NCI-H146 treated with DMSO at 0.1 percent for 48 hours (cell line): ENCODE results near the gene LRRC3.

Source experiments
- DNase-seq: peaks from one replicate; lab custom pipeline; 2025; ENCODE audit not compliant: unreplicated experiment; lab: John Stamatoyannopoulos, UW

LRRC3 gene

DNA sequence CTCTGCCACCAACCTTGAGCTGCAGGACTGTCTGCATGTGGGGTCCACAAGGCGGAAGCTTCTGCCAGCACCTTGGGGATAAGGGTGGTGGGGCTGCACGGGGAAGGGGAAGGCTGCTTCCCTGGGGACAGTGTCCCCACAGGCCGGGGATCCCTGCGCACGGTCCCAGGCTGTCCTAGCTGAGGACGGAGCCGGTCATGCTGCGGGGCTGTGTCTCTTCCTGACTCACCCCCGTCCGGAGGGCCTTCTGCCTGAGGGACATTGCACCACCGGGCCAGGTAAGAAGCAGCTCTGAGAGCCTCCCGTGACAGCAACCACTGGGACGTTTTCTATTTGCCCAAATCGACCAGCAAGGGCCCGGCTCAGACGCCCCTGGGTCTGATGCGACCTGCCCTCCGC lies 54.8 kb downstream of the LRRC3 start:
- no peak for DNase-seq

DNA sequence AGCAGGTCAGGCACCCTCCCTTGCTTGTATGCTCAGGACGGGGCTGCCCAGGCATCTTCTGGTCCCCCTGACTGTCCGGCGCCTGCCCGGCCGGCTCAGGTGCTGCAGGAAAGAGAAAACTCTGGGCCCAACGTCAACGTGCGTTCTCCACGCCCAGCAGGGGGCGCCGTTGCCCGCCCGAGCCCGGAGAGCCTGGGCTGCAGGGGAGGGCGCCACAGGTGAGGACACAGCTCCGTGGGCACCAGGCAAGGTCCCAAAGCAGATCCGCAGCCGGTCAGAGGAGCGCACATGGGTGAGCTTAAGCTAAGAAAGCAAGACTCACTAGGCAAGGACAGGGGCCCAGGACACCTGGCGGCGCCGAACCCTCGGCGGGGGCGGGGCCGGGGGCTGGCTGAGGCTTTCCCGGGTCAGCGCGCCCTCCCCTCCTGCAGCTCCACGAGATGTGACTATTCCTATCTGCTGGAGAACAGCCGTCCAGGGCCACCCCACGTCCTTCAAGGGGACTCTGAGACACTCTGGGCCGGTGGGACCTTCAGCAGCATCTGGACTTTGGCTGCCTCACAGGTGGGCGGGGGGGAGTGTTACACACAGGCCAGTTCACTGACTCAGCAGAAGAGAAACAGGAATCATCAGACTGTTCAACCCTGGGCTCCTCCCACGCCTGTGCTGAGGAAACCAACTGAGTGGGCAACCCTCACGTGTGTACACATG lies 55.4 kb downstream of the LRRC3 start:
- no peak for DNase-seq

DNA sequence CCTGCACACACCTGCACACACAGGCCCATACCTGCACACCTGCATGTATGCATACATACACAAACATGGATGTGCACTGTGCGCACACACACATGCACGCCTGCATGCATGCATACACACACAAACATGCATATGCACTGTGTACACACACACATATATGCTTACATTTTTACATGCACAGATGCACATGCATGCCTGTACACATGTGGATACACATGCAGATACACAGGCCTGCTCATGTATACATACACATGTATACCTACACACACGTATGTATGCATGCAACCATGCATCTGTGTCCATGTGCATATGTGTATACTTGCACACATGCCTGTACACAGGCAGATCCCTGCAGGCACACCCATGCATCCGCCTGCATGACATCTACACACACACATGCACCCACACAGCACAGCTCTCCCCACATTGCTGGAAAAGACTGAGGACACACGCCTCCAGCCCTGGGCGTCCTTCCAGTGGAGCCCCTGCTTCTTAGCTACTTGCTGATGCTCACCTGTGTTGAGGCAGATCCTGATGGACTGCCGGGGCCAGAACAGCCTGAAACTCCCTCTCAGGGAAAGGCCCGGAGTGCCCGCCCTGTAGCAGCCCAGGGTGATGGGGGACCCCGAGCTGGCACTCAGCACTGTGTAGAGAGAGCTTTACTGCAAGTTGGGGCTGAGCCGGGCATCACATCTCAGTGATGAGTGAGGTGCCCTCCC lies 56.1 kb downstream of the LRRC3 start:
- no peak for DNase-seq
